HS-27A (cell line): ENCODE measurements around the gene TAS2R3.

Experiments used
- DNase-seq: peaks from one replicate; pipeline ENCODE4 v3.0.0-alpha.2; 2012; ENCODE audit warnings: low read depth, missing footprints

Gene TAS2R3

GRCh38 chr7:141785706-141786552 is 22.0 kb downstream of the TAS2R3 start:
- no peak for DNase-seq

DNA sequence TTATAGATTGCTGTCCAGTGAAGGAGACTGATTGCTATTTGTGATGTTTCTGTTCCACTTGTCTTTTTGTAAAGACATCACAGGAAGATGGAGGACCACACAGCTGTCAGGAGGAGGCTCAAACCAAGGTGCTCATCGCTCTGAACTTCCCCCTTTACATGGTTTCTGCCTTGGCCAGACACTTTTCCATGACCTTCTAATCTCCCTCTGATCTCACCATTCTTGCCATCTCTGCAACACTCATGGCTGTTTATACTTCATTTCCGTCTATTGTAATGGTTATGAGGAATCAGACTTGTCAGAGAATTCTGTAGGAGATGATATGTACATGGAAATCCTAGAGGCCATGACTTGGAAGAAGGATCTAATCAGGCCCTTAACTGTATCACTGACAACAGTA is 24.4 kb downstream of the TAS2R3 start:
- DNase-seq, result no peak

DNA sequence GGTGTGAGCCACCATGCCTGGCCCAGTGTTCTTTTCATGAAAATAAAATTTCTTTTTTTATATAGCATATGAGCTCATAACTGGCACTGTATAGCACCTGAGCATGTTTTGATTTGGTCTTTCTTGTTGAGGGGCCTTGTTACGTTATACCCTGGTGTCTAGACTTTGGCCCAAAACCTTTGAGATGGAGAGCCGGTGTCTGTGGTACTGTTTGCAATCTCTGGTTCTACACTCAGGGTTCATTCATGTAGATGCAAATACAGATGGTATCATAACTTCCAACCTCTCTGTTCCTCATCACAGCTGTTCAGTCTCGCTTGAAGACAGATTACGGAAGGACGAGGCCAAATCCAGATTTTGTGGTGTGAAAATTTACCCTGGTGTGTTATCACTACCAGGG is 26.0 kb downstream of the TAS2R3 start, which contains the start of gene TAS2R5:
Gene TAS2R5, plus strand, starts transcription at position 301 of the 400 bp plus-strand sequence. CDS start 145 bp downstream, outside the sequence.
- DNase-seq, result no peak

GRCh38 chr7:141792526-141792925 is 28.6 kb downstream of the TAS2R3 start:
- no peak for DNase-seq
